Measurements from ENCODE around the gene PIK3AP1.

Gene PIK3AP1

GRCh38 chr10:96672481-96673175 is 47.7 kb downstream of the PIK3AP1 start:
- no peak for DNase-seq (ENCODE audit: low read depth)

- no peak for DNase-seq (ENCODE audit: low read depth)
Measured at GRCh38 chr10:96671211-96671890, 49.0 kb downstream of the PIK3AP1 start.

GRCh38 chr10:96670786-96671185 is 49.5 kb downstream of the PIK3AP1 start:
- no peak for DNase-seq (ENCODE audit: low read depth)

GRCh38 chr10:96667401-96667800 is 52.9 kb downstream of the PIK3AP1 start:
- no peak for DNase-seq (ENCODE audit: low read depth)

GRCh38 chr10:96666741-96667140 is 53.6 kb downstream of the PIK3AP1 start:
- DNase-seq (ENCODE audit: low read depth) = no peak

GRCh38 chr10:96665306-96665705 is 55.0 kb downstream of the PIK3AP1 start:
- peak; percentile 49 for DNase-seq (ENCODE audit: low read depth)

- DNase-seq (ENCODE audit: low read depth) = no peak
Measured at GRCh38 chr10:96664563-96664962, 55.8 kb downstream of the PIK3AP1 start.

- no peak for DNase-seq (ENCODE audit: low read depth)
Measured at GRCh38 chr10:96663797-96664196, 56.5 kb downstream of the PIK3AP1 start.

GRCh38 chr10:96661632-96662031 is 58.7 kb downstream of the PIK3AP1 start:
- no peak for DNase-seq (ENCODE audit: low read depth)

- no peak for DNase-seq (ENCODE audit: low read depth)
Measured at GRCh38 chr10:96660297-96660696, 60.0 kb downstream of the PIK3AP1 start.

GRCh38 chr10:96658844-96659243 is 61.5 kb downstream of the PIK3AP1 start:
- no peak for DNase-seq (ENCODE audit: low read depth)

- no peak for DNase-seq (ENCODE audit: low read depth)
Measured at GRCh38 chr10:96657385-96657784, 62.9 kb downstream of the PIK3AP1 start.

- no peak for DNase-seq (ENCODE audit: low read depth)
Measured at GRCh38 chr10:96656839-96657238, 63.5 kb downstream of the PIK3AP1 start.

GRCh38 chr10:96656198-96656577 is 64.1 kb downstream of the PIK3AP1 start:
- DNase-seq (ENCODE audit: low read depth) = no peak

GRCh38 chr10:96655461-96656197 is 64.7 kb downstream of the PIK3AP1 start:
- no peak for DNase-seq (ENCODE audit: low read depth)

GRCh38 chr10:96651998-96652431 is 68.3 kb downstream of the PIK3AP1 start:
- no peak for DNase-seq (ENCODE audit: low read depth)

- no peak for DNase-seq (ENCODE audit: low read depth)
Measured at GRCh38 chr10:96650958-96651357, 69.4 kb downstream of the PIK3AP1 start.

GRCh38 chr10:96648297-96648696 is 72.0 kb downstream of the PIK3AP1 start:
- no peak for DNase-seq (ENCODE audit: low read depth)

- no peak for DNase-seq (ENCODE audit: low read depth)
Measured at GRCh38 chr10:96647466-96647865, 72.8 kb downstream of the PIK3AP1 start.

GRCh38 chr10:96646751-96647166 is 73.6 kb downstream of the PIK3AP1 start:
- peak; percentile 5 for DNase-seq (ENCODE audit: low read depth)

GRCh38 chr10:96646301-96646700 is 74.0 kb downstream of the PIK3AP1 start:
- no peak for DNase-seq (ENCODE audit: low read depth)

- DNase-seq (ENCODE audit: low read depth) = no peak
Measured at GRCh38 chr10:96645191-96645721, 75.1 kb downstream of the PIK3AP1 start.

GRCh38 chr10:96643920-96644319 is 76.4 kb downstream of the PIK3AP1 start:
- DNase-seq (ENCODE audit: low read depth) = no peak

Measured in amniotic epithelial cell (primary cell).